A549 (cell line): ENCODE results near the gene ARMH3. TPM values are rescaled to one million over a fixed set of nuclear protein-coding genes. Genes with fewer than 3 reads are reported as not detected.

Experiments used
- ATAC-seq, 2 experiments: fragments of 200-7000 bp in 1 of 2; fragments of >200 bp in 1 of 2; cut with Nextera tagmentation in 1 of 2; cut with Tn5 transposase in 1 of 2; 3 replicates each; pipeline versions ENCODE4 v1.8.0 to v1.9.1; 2018 to 2020; ENCODE audit warnings: mild to moderate bottlenecking in 1 of 2, moderate library complexity in 1 of 2
- CTCF ChIA-PET: fragments of 300-600 bp; sonication (Branson Sonifier 250); formaldehyde crosslinking; extraction: SDS; loops from one replicate; lab custom pipeline; 2021; ENCODE audit warnings: antibody characterized with exemption, inconsistent platforms; lab: Yijun Ruan, JAX
- POLR2A ChIA-PET: fragments of 350-600 bp; formaldehyde crosslinking; extraction: SDS; loops from one replicate; lab custom pipeline; 2021; ENCODE audit warnings: antibody characterized with exemption, inconsistent platforms; lab: Yijun Ruan, JAX
- DNase-seq, 2 experiments: peaks; one replicate each; pipeline versions ENCODE4 v3.0.0 to v3.0.0-alpha.2; 2011 to 2016; ENCODE audit warnings: low read depth in 1 of 2, low spot score in 1 of 2
- FAIRE-seq: peaks from 2 replicates; lab custom pipeline; 2011; peaks lifted over from hg19 to GRCh38; lab: Jason Lieb, UNC
- H3K27ac ChIP-seq, 2 experiments: fragments of >200 bp; sonication (Bioruptor Twin); formaldehyde crosslinking; 3 replicates each; pipeline ENCODE4 v1.5.1; 2016 to 2017
- H3K4me1 ChIP-seq: fragments of >200 bp; sonication (Bioruptor Twin); formaldehyde crosslinking; 3 replicates; pipeline ENCODE4 v1.6.1; 2016
- H3K4me2 ChIP-seq: fragments of >200 bp; sonication (Bioruptor Twin); formaldehyde crosslinking; 3 replicates; pipeline ENCODE4 v1.6.1; 2016
- H3K4me3 ChIP-seq: fragments of >200 bp; sonication (Bioruptor Twin); formaldehyde crosslinking; 3 replicates; pipeline ENCODE4 v1.5.1; 2016
- H3K9me3 ChIP-seq: fragments of >200 bp; sonication (Bioruptor Twin); formaldehyde crosslinking; 3 replicates; pipeline ENCODE4 v1.6.1; 2016
- ATOH8 ChIP-seq: fragments of 250-450 bp; sonication (Bioruptor Pico); IDR thresholded peaks from 2 replicates; pipeline ENCODE4 v1.5.0; 2020; ENCODE audit warnings: low read depth, mild to moderate bottlenecking, moderate library complexity
- CBX2 ChIP-seq: fragments of 200-600 bp; sonication (generic); IDR thresholded peaks from 2 replicates; pipeline ENCODE4 v1.6.1; 2016; ENCODE audit warnings: low read depth, mild to moderate bottlenecking, borderline replicate concordance
- CEBPB ChIP-seq, 2 experiments: fragments of >200 bp in 1 of 2; sonication (Bioruptor Twin) in 1 of 2; formaldehyde crosslinking in 1 of 2; IDR thresholded peaks; 2 replicates each; pipeline ENCODE4 v1.6.1; 2012 to 2016
- EHF ChIP-seq: fragments of 250-450 bp; sonication (Bioruptor Pico); IDR thresholded peaks from 2 replicates; pipeline ENCODE4 v1.5.0; 2020; ENCODE audit warnings: mild to moderate bottlenecking
- FOSL2 ChIP-seq, 2 experiments: fragments of 450-650 bp in 1 of 2; fragments of >200 bp in 1 of 2; sonication (Bioruptor Twin) in 1 of 2; formaldehyde crosslinking; IDR thresholded peaks; 2 replicates each; pipeline versions ENCODE4 v1.5.0 to v1.6.1; 2016 to 2020; ENCODE audit warnings: mild to moderate bottlenecking in 1 of 2, moderate library complexity in 1 of 2
- FOXS1 ChIP-seq: fragments of 250-450 bp; sonication (Bioruptor Pico); IDR thresholded peaks from 2 replicates; pipeline ENCODE4 v1.5.0; 2020; ENCODE audit warnings: mild to moderate bottlenecking, moderate library complexity
- GATA3 ChIP-seq: IDR thresholded peaks from 2 replicates; pipeline ENCODE4 v1.6.1; 2012; ENCODE audit warnings: borderline replicate concordance
- HEYL ChIP-seq: fragments of 250-450 bp; sonication (Bioruptor Pico); IDR thresholded peaks from 2 replicates; pipeline ENCODE4 v1.8.0; 2021; ENCODE audit warnings: mild to moderate bottlenecking, moderate library complexity
- HOXA7 ChIP-seq: fragments of 250-450 bp; sonication (Bioruptor Pico); IDR thresholded peaks from 2 replicates; pipeline ENCODE4 v1.5.0; 2020; ENCODE audit warnings: mild to moderate bottlenecking, moderate library complexity
- HOXB13 ChIP-seq: fragments of 250-450 bp; sonication (Bioruptor Pico); IDR thresholded peaks from 2 replicates; pipeline ENCODE4 v1.5.0; 2020; ENCODE audit warnings: low read depth, mild to moderate bottlenecking, moderate library complexity
- HOXB5 ChIP-seq: fragments of 250-450 bp; sonication (Bioruptor Pico); IDR thresholded peaks from 2 replicates; pipeline ENCODE4 v1.5.0; 2020; ENCODE audit warnings: mild to moderate bottlenecking, moderate library complexity
- KDM5A ChIP-seq: fragments of 200-600 bp; sonication (generic); IDR thresholded peaks from 2 replicates; pipeline ENCODE4 v1.6.1; 2016; ENCODE audit warnings: antibody characterized with exemption, mild to moderate bottlenecking
- MAZ ChIP-seq: fragments of 150-350 bp; IDR thresholded peaks from 2 replicates; pipeline ENCODE4 v1.6.1; 2014; ENCODE audit warnings: antibody characterized with exemption, low read depth, low read length, borderline replicate concordance
- NFE2L2 ChIP-seq: fragments of 150-350 bp; conservative IDR thresholded peaks from 2 replicates; pipeline ENCODE4 v1.6.1; 2014; ENCODE audit warnings: low read length
- NPAS2 ChIP-seq: fragments of 250-450 bp; sonication (Bioruptor Pico); IDR thresholded peaks from 2 replicates; pipeline ENCODE4 v1.8.0; 2022; ENCODE audit warnings: mild to moderate bottlenecking, moderate library complexity, borderline replicate concordance
- NR3C1 ChIP-seq: fragments of >200 bp; sonication (Bioruptor Twin); formaldehyde crosslinking; IDR thresholded peaks from 3 replicates; pipeline ENCODE4 v1.6.1; 2017
- POLR2AphosphoS2 ChIP-seq: conservative IDR thresholded peaks from 2 replicates; pipeline ENCODE4 v1.6.1; 2012; ENCODE audit warnings: low read length, improper control_type of control experiment, inconsistent platforms
- SMC3 ChIP-seq: fragments of >200 bp; sonication (Bioruptor Twin); formaldehyde crosslinking; IDR thresholded peaks from 3 replicates; pipeline ENCODE4 v1.6.1; 2018; ENCODE audit warnings: inconsistent platforms
- TFCP2L1 ChIP-seq: fragments of 250-450 bp; sonication (Bioruptor Pico); IDR thresholded peaks from 2 replicates; pipeline ENCODE4 v1.5.0; 2021; ENCODE audit warnings: mild to moderate bottlenecking
- TP53 ChIP-seq: fragments of 250-450 bp; sonication (Bioruptor Pico); IDR thresholded peaks from 2 replicates; pipeline ENCODE4 v1.5.0; 2021; ENCODE audit warnings: mild to moderate bottlenecking, moderate library complexity
- ZNF302 ChIP-seq: fragments of 250-450 bp; sonication (Bioruptor Pico); IDR thresholded peaks from 2 replicates; pipeline ENCODE4 v1.9.0; 2021; ENCODE audit warnings: inconsistent platforms, mild to moderate bottlenecking, moderate library complexity
- WGBS: methylation state at CpG from one replicate; pipeline ENCODE4 v1.1.6; 2017; ENCODE audit errors: missing lambda C conversion rate; 5-methylcytosine and 5-hydroxymethylcytosine counted together
- polyA plus RNA-seq, 4 experiments: library from polyadenylated mRNA; depleted of rRNA in 3 of 4; stranded (reverse); fragments of >200 nt; fragmentation: RNase III in 1 of 4; extraction: RNeasy Plus Mini Kit Qiagen cat#74134 plus additional on column Dnase treatment in 1 of 4; gene quantifications; 2 replicates in 3 of 4; 3 replicates in 1 of 4; pipeline ENCODE4 v1.2.3, GENCODE V29; 2011 to 2017
- TF ChIP-seq, protein P1 (sequence below): IDR thresholded peaks from 2 replicates; pipeline ENCODE4 v1.6.1; 2012; ENCODE audit warnings: low read depth, borderline replicate concordance
- TF ChIP-seq, protein P2 (sequence below): fragments of 250-450 bp; sonication (Bioruptor Pico); IDR thresholded peaks from 2 replicates; pipeline ENCODE4 v1.5.0; 2021; ENCODE audit warnings: mild to moderate bottlenecking, moderate library complexity, borderline replicate concordance
- TF ChIP-seq, protein P3 (sequence below): fragments of >200 bp; sonication (Bioruptor Twin); formaldehyde crosslinking; IDR thresholded peaks from 3 replicates; pipeline ENCODE4 v1.6.1; 2016

Gene ARMH3
- polyA plus RNA-seq, 2 of the 4 experiments (the other 2 are of a cell fraction): 12.7 to 17.3 TPM

DNA sequence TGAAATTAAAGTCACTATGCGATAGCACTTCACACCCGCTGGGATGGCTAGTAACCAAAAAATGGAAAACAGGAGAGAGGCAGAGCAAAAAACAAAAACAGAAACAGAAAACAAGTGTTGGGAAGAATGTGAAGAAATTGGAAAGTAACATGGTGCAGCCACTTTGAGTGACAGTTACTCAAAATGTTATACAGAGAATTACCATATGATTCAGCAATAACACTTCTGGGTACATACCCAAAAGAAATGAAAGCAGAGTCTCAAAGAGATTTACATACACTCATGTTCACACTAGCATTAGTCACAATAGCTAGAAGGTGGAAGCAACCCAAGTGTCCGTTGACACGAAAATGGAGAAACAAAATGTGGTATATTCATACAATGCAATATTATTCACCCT is 123.8 kb downstream of the ARMH3 start:
- FAIRE-seq: no peak
- Histone ChIP-seq H3K4me1 (peaks cover 15% of the 10 kb centered on the region; the same call in 2 of the 3 replicates), H3K27ac (no peak overlapping the region), H3K4me2 (no peak overlapping the region), H3K9me3 (no peaks in the 10 kb centered on the region), H3K4me3 (no peak overlapping the region)
- CTCF ChIA-PET: interaction anchor here (0.6 to 1.9 kb wide), 4 partner anchors 42 to 275 kb away, joined by 4 to 7 read pairs (median 4); no protein-coding TSS in a partner anchor
- no peak for DNase-seq
- no peak for ATAC-seq
- 92% methylated on average over 4 of the region's 4 CpGs for WGBS
- POLR2A ChIA-PET: no interaction called here
- TF ChIP-seq SMC3: no peak
- no peak for TF ChIP-seq ATOH8 (CRISPR knock-in tag)
- no peak for TF ChIP-seq KDM5A
- TF ChIP-seq, protein P1, sequence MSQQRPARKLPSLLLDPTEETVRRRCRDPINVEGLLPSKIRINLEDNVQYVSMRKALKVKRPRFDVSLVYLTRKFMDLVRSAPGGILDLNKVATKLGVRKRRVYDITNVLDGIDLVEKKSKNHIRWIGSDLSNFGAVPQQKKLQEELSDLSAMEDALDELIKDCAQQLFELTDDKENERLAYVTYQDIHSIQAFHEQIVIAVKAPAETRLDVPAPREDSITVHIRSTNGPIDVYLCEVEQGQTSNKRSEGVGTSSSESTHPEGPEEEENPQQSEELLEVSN: no peak
- no peak for TF ChIP-seq NFE2L2
- no peak for TF ChIP-seq CEBPB (IDR thresholded peaks at IDR 0.05)
- no peak for TF ChIP-seq HOXB13 (CRISPR knock-in tag)
- no peak for TF ChIP-seq HOXB5 (CRISPR knock-in tag)
- no peak for TF ChIP-seq HEYL (CRISPR knock-in tag)
- no peak for TF ChIP-seq NR3C1
- no peak for TF ChIP-seq POLR2AphosphoS2
- no peak for TF ChIP-seq MAZ
- no peak for TF ChIP-seq TP53
- no peak for TF ChIP-seq FOSL2 (IDR thresholded peaks at IDR 0.05)
- TF ChIP-seq FOSL2 (CRISPR knock-in tag; IDR thresholded peaks at IDR 0.05): no peak
- TF ChIP-seq CBX2: no peak
- TF ChIP-seq TFCP2L1 (CRISPR knock-in tag): no peak
- no peak for TF ChIP-seq NPAS2
- TF ChIP-seq, all 56 proteins: peak for 0

DNA sequence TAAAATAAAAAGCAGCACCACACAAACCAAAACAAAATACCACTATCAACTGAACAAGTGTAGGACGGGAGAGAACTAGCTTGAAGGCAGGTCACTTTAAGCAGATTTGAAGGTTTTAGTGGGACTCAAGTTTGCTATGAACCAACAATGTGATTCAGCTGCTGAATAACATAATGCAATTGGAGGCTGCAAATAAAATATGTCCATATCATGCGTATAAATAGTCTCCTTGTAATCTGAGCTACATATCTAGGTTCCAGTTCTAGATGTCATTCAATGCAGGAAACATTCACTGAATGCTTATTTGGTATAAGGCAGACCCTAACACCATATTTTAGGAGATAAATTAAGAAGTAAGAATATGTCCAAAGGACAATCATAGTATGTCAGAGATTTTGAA is 130.9 kb downstream of the ARMH3 start:
- DNase-seq (no peak), ATAC-seq (no peak), FAIRE-seq (no peak)
- H3K9me3 ChIP-seq: no peaks in the 10 kb centered on the region
- ChIA-PET POLR2A (no interaction called here), CTCF (interaction anchor here (0.9 to 2.8 kb wide), 10 partner anchors 10 to 85 kb away, joined by 3 to 7 read pairs (median 4); no protein-coding TSS in a partner anchor)
- no peaks in the 10 kb centered on the region for H3K4me1 ChIP-seq
- no peak overlapping the region for H3K4me3 ChIP-seq
- WGBS: 85% methylated on average over 2 of the region's 2 CpGs
- TF ChIP-seq HOXA7 (CRISPR knock-in tag) (no peak), POLR2AphosphoS2 (no peak), ZNF302 (CRISPR knock-in tag) (no peak), GATA3 (no peak), FOXS1 (no peak)
- no peak overlapping the region for H3K4me2 ChIP-seq
- no peak overlapping the region for H3K27ac ChIP-seq

DNA sequence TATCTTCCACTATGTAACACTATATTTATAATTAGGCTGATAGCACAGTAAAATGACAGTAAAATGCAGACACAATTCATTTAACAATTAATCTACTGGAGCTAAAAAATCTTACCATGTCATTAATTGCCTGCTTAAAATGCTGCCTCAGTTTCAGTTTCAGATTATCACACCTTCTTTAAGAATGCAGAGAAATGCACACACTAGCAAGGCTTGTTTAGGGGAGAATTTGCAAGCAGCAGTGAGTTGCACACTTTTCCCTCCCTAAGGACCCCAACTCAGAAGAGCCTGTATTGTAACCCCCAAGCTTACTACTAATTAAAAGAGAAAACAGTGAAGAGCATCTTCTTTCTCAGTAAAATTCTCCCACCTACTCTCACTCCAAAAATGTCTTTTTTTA is 132.7 kb downstream of the ARMH3 start:
- no peak overlapping the region for H3K4me3 ChIP-seq
- ChIA-PET CTCF (interaction anchor here (1.1 to 2.7 kb wide), 5 partner anchors 39 to 556 kb away, joined by 3 to 7 read pairs (median 4); no protein-coding TSS in a partner anchor), POLR2A (no interaction called here)
- no peaks in the 10 kb centered on the region for H3K9me3 ChIP-seq
- no peak for FAIRE-seq
- no peak for ATAC-seq
- no peaks in the 10 kb centered on the region for H3K4me1 ChIP-seq
- DNase-seq: no peak
- H3K4me2 ChIP-seq: no peak overlapping the region
- TF ChIP-seq POLR2AphosphoS2 (no peak), FOSL2 (IDR thresholded peaks at IDR 0.05) (no peak), FOSL2 (CRISPR knock-in tag; IDR thresholded peaks at IDR 0.05) (no peak), EHF (CRISPR knock-in tag) (no peak)
- TF ChIP-seq, protein P2, sequence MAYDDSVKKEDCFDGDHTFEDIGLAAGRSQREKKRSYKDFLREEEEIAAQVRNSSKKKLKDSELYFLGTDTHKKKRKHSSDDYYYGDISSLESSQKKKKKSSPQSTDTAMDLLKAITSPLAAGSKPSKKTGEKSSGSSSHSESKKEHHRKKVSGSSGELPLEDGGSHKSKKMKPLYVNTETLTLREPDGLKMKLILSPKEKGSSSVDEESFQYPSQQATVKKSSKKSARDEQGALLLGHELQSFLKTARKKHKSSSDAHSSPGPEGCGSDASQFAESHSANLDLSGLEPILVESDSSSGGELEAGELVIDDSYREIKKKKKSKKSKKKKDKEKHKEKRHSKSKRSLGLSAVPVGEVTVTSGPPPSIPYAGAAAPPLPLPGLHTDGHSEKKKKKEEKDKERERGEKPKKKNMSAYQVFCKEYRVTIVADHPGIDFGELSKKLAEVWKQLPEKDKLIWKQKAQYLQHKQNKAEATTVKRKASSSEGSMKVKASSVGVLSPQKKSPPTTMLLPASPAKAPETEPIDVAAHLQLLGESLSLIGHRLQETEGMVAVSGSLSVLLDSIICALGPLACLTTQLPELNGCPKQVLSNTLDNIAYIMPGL: no peak
- TF ChIP-seq, protein P3, sequence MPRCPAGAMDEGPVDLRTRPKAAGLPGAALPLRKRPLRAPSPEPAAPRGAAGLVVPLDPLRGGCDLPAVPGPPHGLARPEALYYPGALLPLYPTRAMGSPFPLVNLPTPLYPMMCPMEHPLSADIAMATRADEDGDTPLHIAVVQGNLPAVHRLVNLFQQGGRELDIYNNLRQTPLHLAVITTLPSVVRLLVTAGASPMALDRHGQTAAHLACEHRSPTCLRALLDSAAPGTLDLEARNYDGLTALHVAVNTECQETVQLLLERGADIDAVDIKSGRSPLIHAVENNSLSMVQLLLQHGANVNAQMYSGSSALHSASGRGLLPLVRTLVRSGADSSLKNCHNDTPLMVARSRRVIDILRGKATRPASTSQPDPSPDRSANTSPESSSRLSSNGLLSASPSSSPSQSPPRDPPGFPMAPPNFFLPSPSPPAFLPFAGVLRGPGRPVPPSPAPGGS: no peak
- H3K27ac ChIP-seq: no peak overlapping the region
